ENCODE data around the gene TCHP. TPM values are rescaled to one million over a fixed set of nuclear protein-coding genes. Genes with fewer than 3 reads are reported as not detected.
A peak's percentile ranks its signal among the peaks of the same experiment; 100 is the strongest.

The TCHP gene
- total RNA-seq, 1 donor from 2014 or later = 20.6 TPM

DNA sequence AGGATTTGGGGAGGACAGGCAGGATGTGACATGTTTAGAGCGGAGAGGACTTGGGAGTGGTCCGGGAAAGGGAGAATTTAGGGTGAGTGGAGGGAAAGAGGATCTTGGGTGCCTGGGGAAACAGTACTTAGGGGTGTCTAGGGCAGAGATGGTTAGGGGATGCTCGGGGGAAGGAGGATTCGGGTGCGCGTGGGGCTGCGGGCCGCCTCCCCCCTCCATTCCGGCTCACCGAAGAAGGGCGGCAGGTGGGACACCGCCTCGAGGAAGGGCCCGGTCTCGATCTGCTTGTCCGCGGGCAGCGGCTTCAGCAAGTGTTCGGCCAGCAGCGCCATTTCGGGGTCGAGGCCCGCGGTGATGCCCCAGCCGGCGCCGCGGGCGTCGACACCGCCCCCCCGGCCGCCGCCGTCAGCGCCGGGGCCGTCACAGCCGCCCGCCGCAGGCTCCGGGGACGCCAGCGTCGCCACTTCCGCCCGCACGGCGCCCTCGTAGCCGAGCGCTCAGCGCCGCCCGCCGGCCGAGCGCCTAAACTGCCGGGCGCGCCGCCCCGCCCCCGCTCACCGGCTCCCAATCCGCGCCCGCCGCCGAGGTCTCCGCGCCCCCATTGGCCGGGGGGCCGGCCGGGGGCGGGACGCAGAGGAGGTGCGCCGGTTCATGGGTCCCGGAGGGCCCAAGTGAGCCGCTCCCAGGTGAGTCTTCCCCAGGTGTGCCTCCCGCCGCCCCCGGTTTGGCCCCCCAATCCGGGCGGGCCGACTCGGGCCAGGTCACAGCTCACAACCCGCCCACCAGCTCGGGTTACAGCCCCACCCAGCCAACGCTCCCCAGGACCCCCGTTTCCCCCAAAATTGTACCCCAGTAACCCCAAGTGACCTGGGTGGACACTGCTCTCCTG lies 19.8 kb upstream of the TCHP start, which contains the start of gene GLTP:
TSS of gene GLTP (minus strand) at position 499 of the 889 bp plus-strand sequence. CDS start at position 332, 167 bp downstream.
- Mint-ChIP-seq H3K9me3 (ENCODE audit: low read depth) (no peaks in the 10 kb centered on the region), H3K4me3 (ENCODE audit: low read depth) (peak within 1 kb of the TSS; percentile 95), H3K36me3 (ENCODE audit: insufficient read depth) (no peaks in the 10 kb centered on the region), H3K27ac (peak within 1 kb of the TSS; percentile 93), H3K4me1 (ENCODE audit: low read depth) (peaks cover 24% of the 10 kb centered on the region), H3K27me3 (peaks cover 8% of the 10 kb centered on the region)
- peak; percentile 83 for DNase-seq (ENCODE audit: low spot score, unreplicated experiment)
- TF ChIP-seq, protein P1, sequence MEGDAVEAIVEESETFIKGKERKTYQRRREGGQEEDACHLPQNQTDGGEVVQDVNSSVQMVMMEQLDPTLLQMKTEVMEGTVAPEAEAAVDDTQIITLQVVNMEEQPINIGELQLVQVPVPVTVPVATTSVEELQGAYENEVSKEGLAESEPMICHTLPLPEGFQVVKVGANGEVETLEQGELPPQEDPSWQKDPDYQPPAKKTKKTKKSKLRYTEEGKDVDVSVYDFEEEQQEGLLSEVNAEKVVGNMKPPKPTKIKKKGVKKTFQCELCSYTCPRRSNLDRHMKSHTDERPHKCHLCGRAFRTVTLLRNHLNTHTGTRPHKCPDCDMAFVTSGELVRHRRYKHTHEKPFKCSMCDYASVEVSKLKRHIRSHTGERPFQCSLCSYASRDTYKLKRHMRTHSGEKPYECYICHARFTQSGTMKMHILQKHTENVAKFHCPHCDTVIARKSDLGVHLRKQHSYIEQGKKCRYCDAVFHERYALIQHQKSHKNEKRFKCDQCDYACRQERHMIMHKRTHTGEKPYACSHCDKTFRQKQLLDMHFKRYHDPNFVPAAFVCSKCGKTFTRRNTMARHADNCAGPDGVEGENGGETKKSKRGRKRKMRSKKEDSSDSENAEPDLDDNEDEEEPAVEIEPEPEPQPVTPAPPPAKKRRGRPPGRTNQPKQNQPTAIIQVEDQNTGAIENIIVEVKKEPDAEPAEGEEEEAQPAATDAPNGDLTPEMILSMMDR (IDR thresholded peaks at IDR 0.05; ENCODE audit: unreplicated experiment) = peak; percentile 67

DNA sequence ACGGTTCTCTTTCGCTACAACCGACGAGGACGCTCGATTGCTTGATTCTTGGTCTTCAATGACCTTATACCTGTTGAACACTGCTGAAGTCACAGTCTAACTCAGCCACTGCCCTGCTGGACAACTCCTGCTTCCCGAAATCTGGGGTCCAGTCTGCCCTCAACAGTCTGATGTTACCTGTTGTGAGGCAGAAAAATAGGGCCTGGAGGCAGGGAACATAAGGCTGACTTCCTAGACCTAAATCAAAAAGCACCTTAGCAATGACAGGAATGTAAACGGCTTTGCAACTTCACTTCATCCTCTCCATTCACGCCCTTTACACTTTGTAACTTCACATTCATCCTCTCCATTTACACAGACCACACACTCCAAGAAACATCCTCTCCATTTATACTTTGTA lies 19.1 kb upstream of the TCHP start:
- TF ChIP-seq, protein P1 (IDR thresholded peaks at IDR 0.05; ENCODE audit: unreplicated experiment) = no peak
- H3K36me3 Mint-ChIP-seq (ENCODE audit: insufficient read depth) = no peaks in the 10 kb centered on the region
- peaks cover 8% of the 10 kb centered on the region for H3K27me3 Mint-ChIP-seq
- no peaks in the 10 kb centered on the region for H3K9me3 Mint-ChIP-seq (ENCODE audit: low read depth)
- H3K4me3 Mint-ChIP-seq (ENCODE audit: low read depth) = peak overlapping the region; percentile 82
- H3K27ac Mint-ChIP-seq = peak overlapping the region; percentile 93
- DNase-seq (ENCODE audit: low spot score, unreplicated experiment) = no peak
- H3K4me1 Mint-ChIP-seq (ENCODE audit: low read depth) = peaks cover 19% of the 10 kb centered on the region

DNA sequence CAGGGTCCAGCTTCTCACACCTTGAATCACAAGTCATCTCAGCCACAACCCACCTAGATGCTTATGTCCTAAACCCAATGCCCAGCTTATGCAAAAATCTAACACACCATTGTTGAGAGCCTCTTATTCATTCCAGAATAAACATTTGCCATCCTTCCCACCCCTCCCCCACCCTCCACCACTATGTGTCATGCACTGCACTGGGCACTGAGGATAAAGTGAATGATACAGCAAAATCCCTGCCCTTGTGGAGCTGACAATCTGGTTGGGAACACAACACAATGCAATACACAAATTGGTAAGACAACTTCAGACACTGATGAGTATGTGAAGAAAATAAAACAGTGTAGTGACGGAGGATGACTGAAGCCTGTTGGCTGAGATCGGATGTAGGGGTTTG lies 18.3 kb upstream of the TCHP start:
- Mint-ChIP-seq H3K27me3 (peaks cover 8% of the 10 kb centered on the region), H3K4me1 (ENCODE audit: low read depth) (peaks cover 19% of the 10 kb centered on the region), H3K4me3 (ENCODE audit: low read depth) (peak overlapping the region; percentile 82), H3K27ac (no peak overlapping the region), H3K36me3 (ENCODE audit: insufficient read depth) (no peaks in the 10 kb centered on the region), H3K9me3 (ENCODE audit: low read depth) (no peaks in the 10 kb centered on the region)
- TF ChIP-seq, protein P1 (IDR thresholded peaks at IDR 0.05; ENCODE audit: unreplicated experiment) = no peak
- no peak for DNase-seq (ENCODE audit: low spot score, unreplicated experiment)

DNA sequence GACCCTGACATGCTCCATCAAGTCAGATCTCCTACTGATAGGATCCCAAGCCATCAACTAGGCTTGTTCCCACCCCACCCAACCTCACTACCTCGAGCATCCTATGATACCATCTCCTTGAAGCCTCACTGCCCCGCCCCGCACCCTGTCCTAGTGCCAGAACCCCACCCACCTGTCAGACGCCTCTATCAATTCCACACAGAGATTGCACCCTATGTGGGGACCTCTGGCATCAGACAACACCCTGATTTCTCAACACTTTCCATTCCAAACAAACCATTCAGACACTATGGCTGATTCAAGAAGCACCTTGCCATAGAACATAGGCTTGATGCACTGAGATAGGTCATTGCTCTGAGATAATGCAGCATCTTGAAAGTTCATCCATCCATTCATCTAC lies 16.6 kb upstream of the TCHP start:
- no peaks in the 10 kb centered on the region for H3K36me3 Mint-ChIP-seq (ENCODE audit: insufficient read depth)
- no peak for DNase-seq (ENCODE audit: low spot score, unreplicated experiment)
- H3K27ac Mint-ChIP-seq = no peak overlapping the region
- no peaks in the 10 kb centered on the region for H3K9me3 Mint-ChIP-seq (ENCODE audit: low read depth)
- H3K4me3 Mint-ChIP-seq (ENCODE audit: low read depth) = no peak overlapping the region
- H3K4me1 Mint-ChIP-seq (ENCODE audit: low read depth) = peaks cover 19% of the 10 kb centered on the region
- H3K27me3 Mint-ChIP-seq = peaks cover 13% of the 10 kb centered on the region
- TF ChIP-seq, protein P1 (IDR thresholded peaks at IDR 0.05; ENCODE audit: unreplicated experiment) = no peak

DNA sequence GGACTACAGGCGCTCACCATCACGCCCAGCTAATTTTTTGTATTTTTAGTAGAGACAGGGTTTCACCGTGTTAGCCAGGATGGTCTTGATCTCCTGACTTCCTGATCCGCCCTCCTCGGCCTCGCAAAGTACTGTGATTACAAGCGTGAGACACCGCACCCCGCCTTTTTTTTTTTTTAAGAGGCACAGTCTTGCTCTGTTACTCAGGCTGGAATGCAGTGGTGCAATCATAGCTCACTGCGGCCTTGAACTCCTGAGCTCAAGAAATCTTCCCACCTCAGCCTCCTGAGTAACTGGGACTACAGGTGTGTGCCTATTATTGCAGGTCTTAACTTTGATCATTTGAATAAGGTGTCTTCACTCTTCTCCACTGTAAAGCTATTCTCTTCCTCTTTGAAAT lies 14.5 kb upstream of the TCHP start:
- Mint-ChIP-seq H3K27me3 (peaks cover 17% of the 10 kb centered on the region), H3K9me3 (ENCODE audit: low read depth) (no peaks in the 10 kb centered on the region), H3K4me3 (ENCODE audit: low read depth) (no peak overlapping the region), H3K4me1 (ENCODE audit: low read depth) (peaks cover 6% of the 10 kb centered on the region), H3K27ac (no peak overlapping the region), H3K36me3 (ENCODE audit: insufficient read depth) (no peaks in the 10 kb centered on the region)
- TF ChIP-seq, protein P1 (IDR thresholded peaks at IDR 0.05; ENCODE audit: unreplicated experiment) = no peak
- no peak for DNase-seq (ENCODE audit: low spot score, unreplicated experiment)

Measured in progenitor cell of endocrine pancreas (in vitro differentiated cells).